GM12878 (cell line): Measurements from ENCODE around the gene TCOF1.

ENCODE experiments used
- BHLHE40 ChIP-seq, 2 experiments: fragments of 450-650 bp in 1 of 2; IDR thresholded peaks; 2 replicates each; pipeline ENCODE4 v1.6.1; 2011 to 2017; ENCODE audit warnings: low read depth in 2 of 2, borderline replicate concordance in 1 of 2, improper control_type of control experiment in 1 of 2, low read length in 1 of 2, mild to moderate bottlenecking in 1 of 2
- CHD4 ChIP-seq: fragments of 200-600 bp; sonication (generic); IDR thresholded peaks from 2 replicates; pipeline ENCODE4 v1.6.1; 2016; ENCODE audit warnings: mild to moderate bottlenecking
- CTCF ChIP-seq, 3 experiments: IDR thresholded peaks in 2 of 3; conservative IDR thresholded peaks in 1 of 3; 2 replicates each; pipeline ENCODE4 v1.5.1; 2011; ENCODE audit warnings: low read depth in 3 of 3, low read length in 3 of 3, mild to moderate bottlenecking in 3 of 3, control low read depth in 2 of 3, moderate library complexity in 2 of 3, inconsistent platforms in 1 of 3, mixed read lengths in 1 of 3; ENCODE audit not compliant: control insufficient read depth in 2 of 3, insufficient read depth in 1 of 3; ENCODE audit errors: extremely low read depth in 1 of 3
- CUX1 ChIP-seq: IDR thresholded peaks from 2 replicates; pipeline ENCODE4 v1.6.1; 2012; ENCODE audit warnings: improper control_type of control experiment, low read depth, low read length; ENCODE audit not compliant: insufficient replicate concordance
- ELK1 ChIP-seq: IDR thresholded peaks from 2 replicates; pipeline ENCODE4 v1.6.1; 2012; ENCODE audit warnings: low read depth, low read length, improper control_type of control experiment
- PAX8 ChIP-seq: fragments of 450-650 bp; IDR thresholded peaks from 2 replicates; pipeline ENCODE4 v1.6.1; 2017; ENCODE audit warnings: mild to moderate bottlenecking, moderate library complexity
- POLR2A ChIP-seq: IDR thresholded peaks from 2 replicates; pipeline ENCODE4 v1.6.1; 2011; ENCODE audit warnings: low read depth, mild to moderate bottlenecking, low read length
- SPI1 ChIP-seq: IDR thresholded peaks from 2 replicates; pipeline ENCODE4 v1.6.1; 2011; ENCODE audit warnings: low read depth, mild to moderate bottlenecking, low read length, moderate library complexity, borderline replicate concordance; ENCODE audit not compliant: insufficient read depth
- YY1 ChIP-seq: IDR thresholded peaks from 2 replicates; pipeline ENCODE4 v1.6.1; 2011; ENCODE audit warnings: low read depth, mild to moderate bottlenecking, low read length
- TF ChIP-seq, protein P1 (sequence below): IDR thresholded peaks from 2 replicates; pipeline ENCODE4 v1.6.1; 2012; ENCODE audit warnings: low read depth, low read length, improper control_type of control experiment

GRCh38 chr5:150340614-150341255 lies 16.8 kb upstream of the TCOF1 start:
- TF ChIP-seq CTCF (IDR thresholded peaks at IDR 0.05 in 2 of 3, conservative IDR thresholded peaks at IDR 0.05 in 1 of 3; ENCODE audit: control insufficient read depth in 2 of 3, extremely low read depth in 1 of 3, insufficient read depth in 1 of 3, low read depth in 3 of 3, low read length in 3 of 3) (no peak), POLR2A (no peak), CUX1 (no peak), SPI1 (no peak), ELK1 (no peak), YY1 (no peak), CHD4 (no peak), PAX8 (no peak), BHLHE40 (IDR thresholded peaks at IDR 0.05; ENCODE audit: borderline replicate concordance in 1 of 2, low read depth in 2 of 2, low read length in 1 of 2) (no peak)
- TF ChIP-seq, protein P1, sequence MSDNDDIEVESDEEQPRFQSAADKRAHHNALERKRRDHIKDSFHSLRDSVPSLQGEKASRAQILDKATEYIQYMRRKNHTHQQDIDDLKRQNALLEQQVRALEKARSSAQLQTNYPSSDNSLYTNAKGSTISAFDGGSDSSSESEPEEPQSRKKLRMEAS, result no peak
